Measurements from ENCODE around the gene TMEM270.

GRCh38 chr7:73876361-73876760 lies 15.4 kb downstream of the TMEM270 start:
- TF ChIP-seq POLR2A (IDR thresholded peaks at IDR 0.05; ENCODE audit: control extremely low read depth in 1 of 2, low read depth in 2 of 2, low read length in 2 of 2) (no peak), MAFK (IDR thresholded peaks at IDR 0.05; ENCODE audit: low read depth, low read length) (no peak), CEBPB (IDR thresholded peaks at IDR 0.05; ENCODE audit: low read depth, low read length) (no peak), GABPA (IDR thresholded peaks at IDR 0.05; ENCODE audit: borderline replicate concordance, insufficient read depth, low read length) (no peak), GTF2F1 (IDR thresholded peaks at IDR 0.05; ENCODE audit: borderline replicate concordance, low read depth, low read length) (no peak), SIN3A (conservative IDR thresholded peaks at IDR 0.05 in 1 of 2, IDR thresholded peaks at IDR 0.05 in 1 of 2; ENCODE audit: low read depth in 1 of 2, low read length in 2 of 2) (no peak), CTCF (IDR thresholded peaks at IDR 0.05; ENCODE audit: control extremely low read depth in 1 of 3, insufficient read depth in 1 of 3, low read depth in 1 of 3, low read length in 3 of 3) (no peak), POLR2AphosphoS5 (IDR thresholded peaks at IDR 0.05; ENCODE audit: low read depth, low read length) (no peak)
